Activated naive CD4-positive, alpha-beta T cell treated with Interleukin-2 at 50 U/mL for 16 hours (primary cell): Measurements from ENCODE around the gene LIN52.

Experiments used
- DNase-seq: peaks from one replicate; pipeline ENCODE4 v3.0.0-alpha.2; 2020

LIN52 gene

DNA sequence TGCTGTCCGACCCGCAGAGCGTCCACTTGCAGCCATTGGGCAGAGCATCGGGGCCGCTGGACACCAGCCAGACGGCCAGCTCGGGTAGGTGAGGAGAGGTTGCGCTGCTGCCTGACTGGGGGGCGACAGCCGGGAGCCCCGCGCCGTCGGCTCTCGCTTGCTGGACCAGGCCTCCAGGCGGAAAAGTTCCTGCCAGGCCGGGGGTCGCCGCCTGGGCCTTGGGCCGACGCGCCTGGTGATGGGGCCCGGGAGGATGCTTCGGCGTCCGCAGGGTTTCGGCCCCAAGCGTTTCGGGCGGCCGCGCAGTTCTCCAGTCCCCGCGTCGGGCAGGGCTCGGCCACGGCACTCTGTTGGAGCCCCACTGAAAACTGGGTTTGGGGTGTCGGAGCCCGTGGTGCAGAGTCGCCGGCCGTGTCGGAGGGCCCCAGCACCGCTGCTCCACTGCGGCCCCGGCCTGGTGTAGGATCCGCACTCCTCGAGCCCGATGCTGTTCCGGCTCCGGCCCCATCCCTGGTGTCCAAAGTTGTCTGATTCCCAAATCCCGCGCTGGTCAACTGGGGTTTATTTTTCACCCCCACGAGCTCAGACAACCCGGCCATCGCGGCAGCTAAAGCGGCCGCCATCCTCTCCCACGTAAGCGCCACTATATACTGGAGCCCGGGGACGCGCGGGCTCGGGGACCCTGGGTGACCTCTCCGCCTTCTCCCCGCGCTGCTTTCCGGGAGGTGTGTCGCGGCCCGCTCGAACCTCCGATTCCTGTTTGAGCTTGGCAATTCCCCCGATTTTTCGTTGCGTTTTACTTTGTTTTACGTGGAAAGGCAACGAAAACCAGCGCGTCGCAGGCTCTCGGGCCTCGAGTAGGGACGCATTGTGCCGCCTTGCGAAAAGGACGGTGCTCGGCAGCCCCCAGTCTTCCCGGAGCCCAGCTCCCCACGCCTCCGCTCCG, 155.4 kb downstream of the LIN52 start:
- no peak for DNase-seq

GRCh38 chr14:74240794-74241651, 156.3 kb downstream of the LIN52 start:
- no peak for DNase-seq

GRCh38 chr14:74241652-74242017, 156.9 kb downstream of the LIN52 start:
- DNase-seq: no peak

DNA sequence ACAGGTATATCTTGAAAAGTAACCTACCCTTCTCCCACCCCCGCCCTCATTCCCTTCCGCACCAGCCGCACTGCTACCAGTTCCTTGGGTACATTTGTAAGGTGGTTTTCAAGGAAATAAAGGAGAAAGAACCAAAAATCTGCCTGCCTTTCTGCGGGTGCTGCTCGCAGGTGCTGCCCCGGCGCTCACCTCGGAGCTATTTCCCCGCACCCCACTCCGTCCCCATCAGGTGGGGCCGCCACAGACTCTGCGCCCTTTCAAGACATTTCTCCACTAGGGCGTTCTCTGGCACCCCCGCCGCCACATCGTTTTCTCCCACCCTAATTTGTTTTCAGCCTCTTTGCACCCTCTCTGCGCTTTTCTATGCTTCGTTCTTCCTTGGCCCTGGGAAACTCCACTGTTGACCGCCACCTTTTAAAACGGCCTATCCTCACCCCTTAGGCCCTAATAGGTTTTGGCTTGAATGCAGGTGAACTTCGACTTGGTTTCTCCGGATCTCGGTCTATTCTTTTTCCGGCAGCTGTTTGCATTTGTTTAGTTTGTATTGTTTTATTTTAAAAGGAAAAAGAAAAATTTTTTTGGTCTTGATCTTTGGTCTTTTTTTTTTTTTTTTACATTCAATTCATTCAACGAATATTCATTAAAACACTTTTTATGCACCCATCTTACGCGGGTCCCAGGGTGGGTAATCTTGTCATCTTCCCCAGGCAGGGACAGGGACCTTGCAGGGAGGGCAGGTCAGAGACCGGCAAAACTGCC, 157.4 kb downstream of the LIN52 start:
- no peak for DNase-seq

DNA sequence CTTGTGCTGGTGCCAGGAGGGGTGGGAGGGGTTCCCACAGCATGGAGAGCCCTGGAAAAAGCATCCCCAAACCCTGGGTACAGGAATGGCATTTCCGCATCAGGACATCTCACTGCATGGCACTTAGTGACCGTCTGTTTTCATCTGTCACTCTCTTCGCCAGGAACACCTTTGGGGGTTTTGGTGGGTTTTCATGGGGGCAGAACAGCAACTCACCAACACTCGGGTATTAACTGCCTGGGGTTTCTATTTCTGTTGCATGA, 158.0 kb downstream of the LIN52 start:
- DNase-seq: no peak

GRCh38 chr14:74243051-74243450, 158.3 kb downstream of the LIN52 start:
- DNase-seq: no peak

GRCh38 chr14:74244115-74244514, 159.4 kb downstream of the LIN52 start:
- no peak for DNase-seq

DNA sequence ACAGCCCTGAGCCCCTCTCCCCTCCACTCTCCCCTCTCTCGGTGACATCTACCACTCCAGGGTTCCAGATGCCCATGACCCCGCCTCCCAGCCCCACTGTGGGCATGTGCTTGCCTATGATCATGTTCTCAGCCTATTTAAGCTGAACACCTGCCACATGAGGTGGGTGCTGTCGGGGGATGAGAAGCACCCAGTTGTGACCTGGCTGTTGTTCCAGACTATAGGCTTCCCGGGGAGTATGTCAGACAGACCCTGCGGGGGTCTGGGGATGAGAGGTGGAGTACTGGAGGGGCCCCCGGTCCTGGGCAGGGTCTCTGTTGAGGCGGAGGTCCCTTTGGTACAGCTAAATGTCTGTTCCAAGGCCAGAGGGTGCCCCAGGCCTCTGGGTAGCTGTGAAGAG, 160.5 kb downstream of the LIN52 start:
- DNase-seq: no peak

- no peak for DNase-seq
Measured at GRCh38 chr14:74246542-74246941, 161.8 kb downstream of the LIN52 start.

GRCh38 chr14:74248017-74248416, 163.3 kb downstream of the LIN52 start:
- no peak for DNase-seq

DNA sequence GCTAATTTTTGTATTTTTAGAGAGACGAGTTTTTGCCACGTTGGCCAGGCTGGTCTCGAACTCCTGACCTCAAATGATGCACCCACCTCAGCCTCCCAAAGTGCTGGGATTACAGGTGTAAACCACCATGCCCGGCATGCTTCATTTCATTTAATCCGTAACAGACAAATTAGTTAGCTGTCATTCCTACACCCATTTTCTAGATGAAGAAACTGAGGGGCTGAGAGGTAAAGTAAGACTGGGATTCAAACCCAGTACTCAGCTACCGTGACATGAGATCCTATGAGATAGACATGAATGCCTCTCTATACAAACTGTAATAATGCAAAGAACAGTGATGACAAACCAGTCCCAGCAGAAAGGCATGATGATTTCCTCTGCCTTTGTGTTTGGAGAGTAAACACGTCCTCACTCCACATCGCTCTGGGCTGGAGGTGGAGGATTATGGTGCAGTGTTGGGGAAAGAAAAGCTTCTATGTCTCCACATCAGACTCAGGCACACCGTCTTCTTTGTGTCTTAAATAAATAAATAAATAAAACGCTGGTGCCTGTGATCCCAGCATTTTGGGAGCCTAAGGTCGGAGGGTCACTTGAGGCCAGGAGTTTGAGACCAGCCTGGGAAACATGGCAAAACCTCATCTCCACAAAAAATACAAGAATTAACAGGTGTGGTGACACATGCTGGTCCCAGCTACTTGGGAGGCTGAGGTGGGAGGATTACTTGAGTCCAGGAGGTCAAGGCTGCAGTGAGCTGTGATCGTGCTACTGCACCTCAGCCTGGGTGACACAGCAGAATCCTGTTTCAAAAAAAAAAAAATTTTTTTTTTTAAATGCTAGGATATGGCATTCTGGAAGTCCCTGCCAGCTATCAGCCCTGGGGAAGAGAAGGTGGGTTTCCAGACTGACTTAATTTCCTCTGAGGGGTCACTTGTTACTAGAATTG, 164.9 kb downstream of the LIN52 start:
- DNase-seq: no peak
